HG03439 (cell line): ENCODE measurements around the gene STXBP3.

Source experiments
- ATAC-seq: cut with Tn5 transposase; IDR thresholded peaks from one replicate; pipeline ENCODE4 v1.9.1; 2021; ENCODE audit warnings: mild to moderate bottlenecking, moderate library complexity; ENCODE audit not compliant: unreplicated experiment

STXBP3 gene

GRCh38 chr1:108842525-108843181 is 96.2 kb downstream of the STXBP3 start:
- no peak for ATAC-seq

DNA sequence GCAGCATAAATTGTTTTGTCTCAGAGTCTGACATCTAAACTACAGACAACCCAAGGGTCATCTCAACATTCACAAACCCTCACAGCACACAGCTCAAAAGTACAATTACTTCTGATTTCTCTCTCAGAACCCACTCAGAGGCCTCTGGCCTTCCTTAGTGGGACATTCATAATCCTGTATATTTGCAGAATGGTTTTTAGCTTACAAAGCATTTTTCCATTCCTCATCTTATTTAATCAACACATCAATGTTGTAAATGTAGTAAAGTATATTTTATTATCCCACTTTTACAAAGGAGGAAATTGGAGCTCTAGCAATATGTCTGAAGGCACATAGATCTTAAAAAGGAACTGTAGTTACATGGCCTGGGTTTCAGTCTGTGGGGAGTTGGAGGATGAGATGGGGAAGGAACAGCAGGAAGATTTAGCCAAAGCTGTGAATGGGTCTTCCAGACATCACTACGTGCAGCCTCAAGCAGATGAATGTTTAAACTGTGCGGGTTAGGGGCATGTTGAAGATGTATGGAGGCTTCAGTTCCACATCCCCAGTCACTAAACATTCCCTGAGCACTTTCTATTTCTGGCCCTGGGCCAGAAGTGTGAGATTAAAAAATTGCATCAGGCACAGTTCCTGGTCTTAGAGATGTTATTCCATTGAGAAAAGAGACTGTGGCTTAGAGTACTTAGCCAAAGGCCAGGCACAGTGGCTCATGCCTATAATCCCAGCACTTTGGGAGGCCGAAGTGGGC is 97.1 kb downstream of the STXBP3 start:
- no peak for ATAC-seq

DNA sequence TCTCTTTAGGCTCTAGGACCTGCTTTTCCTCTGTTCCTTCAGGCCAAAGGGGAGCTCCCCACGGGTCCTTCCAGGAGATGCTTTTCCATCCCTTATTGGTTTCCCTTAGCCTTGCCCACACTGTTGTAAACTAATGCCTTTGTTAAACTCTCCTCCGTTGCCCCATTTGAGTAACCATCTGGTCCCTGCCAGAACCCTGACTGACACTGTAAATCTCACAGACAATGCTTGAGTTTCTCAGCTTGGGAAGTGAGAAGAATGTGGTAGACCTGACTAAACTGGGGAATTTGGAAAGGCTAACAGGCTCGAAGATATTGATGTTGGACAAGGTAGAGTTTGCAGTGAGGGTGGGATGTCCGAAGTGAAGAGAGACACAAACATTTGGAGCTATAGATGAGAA is 99.0 kb downstream of the STXBP3 start:
- no peak for ATAC-seq

GRCh38 chr1:108845991-108846390 is 99.5 kb downstream of the STXBP3 start:
- ATAC-seq: no peak

DNA sequence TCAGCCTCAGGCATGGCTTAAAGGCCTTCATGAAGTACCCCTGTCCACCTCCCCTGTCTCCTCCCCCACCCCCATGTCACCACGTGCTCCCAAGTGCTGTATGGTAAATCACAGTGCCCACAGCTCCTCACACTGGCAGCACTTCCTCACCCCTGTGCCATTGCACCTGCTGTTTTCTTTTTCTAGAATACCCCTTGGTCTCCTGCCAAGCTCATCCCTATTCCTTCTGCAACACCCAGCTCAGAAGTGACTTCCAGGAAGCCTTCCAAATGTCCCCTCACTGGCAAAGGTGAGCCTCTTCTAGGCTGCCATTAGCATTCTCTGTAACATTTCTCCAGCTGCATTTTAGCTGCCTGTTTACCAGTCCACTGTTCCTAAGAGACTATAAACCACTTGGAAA is 101.0 kb downstream of the STXBP3 start:
- ATAC-seq: no peak

DNA sequence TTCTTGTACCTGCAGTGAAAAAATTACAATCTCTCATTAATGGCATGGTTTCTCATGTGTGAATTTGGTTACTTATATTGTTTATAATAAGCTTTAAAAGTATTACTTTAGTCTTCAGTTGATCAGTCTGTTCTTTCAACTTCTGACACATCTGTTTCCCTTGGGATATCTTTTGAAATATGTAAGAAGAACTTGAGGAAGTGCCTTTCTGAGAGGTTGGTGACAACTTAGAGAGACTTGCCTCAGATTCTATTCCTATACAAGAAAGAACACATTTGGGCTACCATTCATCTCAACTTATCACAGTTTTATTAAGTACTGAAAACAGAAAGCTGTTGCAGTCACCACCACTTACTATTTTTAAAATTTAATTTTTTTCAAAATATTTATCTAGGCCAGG is 102.3 kb downstream of the STXBP3 start:
- no peak for ATAC-seq

- ATAC-seq: no peak
Observed at GRCh38 chr1:108850929-108851328, 104.5 kb downstream of the STXBP3 start.

GRCh38 chr1:108851567-108851966 is 105.1 kb downstream of the STXBP3 start:
- ATAC-seq: no peak

GRCh38 chr1:108852221-108852975 is 105.9 kb downstream of the STXBP3 start:
- ATAC-seq: no peak

GRCh38 chr1:108854221-108855019 is 107.9 kb downstream of the STXBP3 start:
- ATAC-seq: no peak

DNA sequence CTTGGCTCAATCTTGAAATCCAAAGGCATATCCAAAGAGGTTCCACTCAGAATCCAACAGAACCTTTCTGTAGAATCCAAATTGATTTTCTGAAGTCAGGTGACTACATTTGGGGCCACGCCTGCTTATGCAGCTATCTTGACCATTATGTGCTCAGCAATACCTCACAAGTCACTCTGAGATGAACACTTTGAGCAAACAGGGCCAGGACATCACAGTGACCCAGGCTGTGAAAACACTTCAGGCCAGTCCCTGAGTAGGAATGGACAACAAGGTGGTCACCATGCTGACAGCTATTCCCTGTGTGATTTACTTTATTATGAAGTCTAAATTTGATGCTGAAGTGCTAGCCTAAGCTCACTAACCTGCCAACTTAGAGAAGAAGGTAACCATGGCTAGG is 110.5 kb downstream of the STXBP3 start, which contains the start of gene AKNAD1:
Gene AKNAD1, minus strand, starts transcription at position 101 of the 400 bp plus-strand sequence. CDS start 4,430 bp downstream, outside the sequence.
- no peak for ATAC-seq

DNA sequence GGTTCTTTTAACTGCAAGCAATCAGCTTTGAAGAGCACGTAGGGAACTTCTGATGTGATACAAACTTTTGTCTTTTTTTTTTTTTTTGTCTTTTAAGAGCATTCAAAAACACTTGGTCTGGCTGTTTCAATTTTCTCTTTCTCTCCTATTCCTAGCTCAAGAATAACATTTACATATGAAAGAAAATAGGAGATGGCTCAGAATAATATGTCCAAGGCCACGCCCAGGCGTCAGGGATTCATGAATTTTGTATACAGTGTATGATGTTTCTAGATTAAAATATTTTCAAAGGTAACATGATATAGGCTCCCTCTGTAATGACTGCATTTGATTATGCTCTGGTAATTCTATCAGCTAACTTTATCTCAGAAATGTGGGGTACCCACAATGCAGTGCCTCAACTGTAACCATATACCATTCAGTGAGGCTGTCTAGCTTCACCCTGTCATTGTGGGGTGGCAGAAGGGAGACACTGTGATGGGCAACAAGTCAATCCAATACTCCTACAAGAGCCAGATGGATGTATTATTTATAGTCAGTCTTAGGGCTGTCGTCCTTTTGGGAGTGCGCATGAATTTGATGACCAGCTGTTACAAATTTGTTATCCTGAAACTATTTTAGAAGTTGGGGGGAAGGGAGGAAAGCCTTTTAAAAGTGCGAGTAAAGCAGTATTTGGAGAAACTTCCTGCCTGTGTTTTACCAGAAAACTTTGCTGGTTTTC is 111.9 kb downstream of the STXBP3 start:
- ATAC-seq: no peak
